ENCODE data around the gene GLRX2. TPM values are rescaled to one million over a fixed set of nuclear protein-coding genes. Genes with fewer than 3 reads are reported as not detected.

The GLRX2 gene
- total and polyA plus RNA-seq, 2 of the 8 experiments (the other 6 are each of a cell fraction or from before 2014, with no cell fraction given), result 4.8 to 13.5 TPM

DNA sequence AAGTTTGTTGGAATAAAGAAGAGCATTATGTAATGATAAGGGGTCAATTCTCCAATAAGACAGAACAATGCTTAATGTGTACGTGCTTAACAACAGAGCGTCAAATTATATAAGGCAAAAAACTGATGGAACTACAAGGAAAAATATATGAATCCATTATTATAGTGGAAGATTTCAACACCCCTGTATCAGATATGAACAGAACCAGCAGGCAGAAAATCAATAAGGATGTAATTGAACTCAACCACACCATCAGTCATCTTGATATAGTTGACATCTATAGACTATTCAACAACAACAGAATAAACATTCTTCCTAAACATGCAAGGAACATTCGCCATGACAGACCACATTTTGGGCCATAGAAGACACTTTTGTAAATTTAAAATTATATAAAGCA lies 13.0 kb upstream of the GLRX2 start:
- Histone ChIP-seq H4K5ac (ENCODE audit: insufficient read length, low read depth, low read length) (no peak overlapping the region), H3K4me3 (ENCODE audit: extremely low read depth in 1 of 4, insufficient read depth in 2 of 4, low read depth in 3 of 4, low read length in 4 of 4) (no peak overlapping the region), H4K8ac (ENCODE audit: extremely low read depth, insufficient read depth, low read length) (no peak overlapping the region), H3K4ac (replicated peaks; ENCODE audit: insufficient read length, low read depth, low read length) (no peak overlapping the region), H2BK5ac (ENCODE audit: low read depth, low read length) (no peak overlapping the region), H3K36me3 (ENCODE audit: control insufficient read depth in 2 of 4, insufficient read depth in 4 of 4, low read length in 3 of 4) (no peaks in the 10 kb centered on the region), H2BK12ac (ENCODE audit: low read depth, low read length) (no peak overlapping the region), H4K20me1 (replicated peaks in 1 of 2; ENCODE audit: control insufficient read depth in 1 of 2, insufficient read depth in 2 of 2, low read length in 2 of 2) (no peaks in the 10 kb centered on the region), H3K27me3 (replicated peaks in 1 of 4; ENCODE audit: control insufficient read depth in 3 of 4, extremely low read depth in 1 of 4, insufficient read depth in 3 of 4, low read length in 3 of 4) (no peaks in the 10 kb centered on the region), H2AK5ac (ENCODE audit: low read depth, low read length) (no peak overlapping the region), H3K23me2 (ENCODE audit: low read depth, low read length) (no peaks in the 10 kb centered on the region), H3K9ac (replicated peaks in 1 of 4; ENCODE audit: extremely low read depth in 1 of 4, low read depth in 3 of 4, low read length in 3 of 4) (no peak overlapping the region), H3K27ac (ENCODE audit: low read depth, low read length) (no peak overlapping the region), H3K9me3 (ENCODE audit: insufficient read depth in 2 of 2, low read depth in 1 of 2, low read length in 1 of 2) (no peaks in the 10 kb centered on the region; a peak in 1 of 4 replicates), H4K91ac (replicated peaks; ENCODE audit: insufficient read length, low read length) (no peak overlapping the region), H3K14ac (ENCODE audit: insufficient read length) (no peak overlapping the region), H3K18ac (ENCODE audit: extremely low read depth, low read length) (no peak overlapping the region), H3K79me1 (ENCODE audit: low read depth, low read length) (no peaks in the 10 kb centered on the region), H3K4me1 (replicated peaks in 1 of 4; ENCODE audit: control insufficient read depth in 3 of 4, insufficient read depth in 4 of 4, low read length in 3 of 4) (peaks cover 0 to 12% (median 3%) of the 10 kb centered on the region in 4 experiments; a peak in 6 of 7 replicates), H3K79me2 (ENCODE audit: control insufficient read depth in 1 of 2, insufficient read depth in 2 of 2, low read length in 2 of 2) (peaks cover 0 to 8% of the 10 kb centered on the region in 2 experiments; a peak in 3 of 4 replicates), H3K4me2 (ENCODE audit: insufficient read depth in 1 of 2, low read depth in 2 of 2, low read length in 2 of 2) (no peak overlapping the region), H3K23ac (ENCODE audit: insufficient read length) (no peak overlapping the region), H2BK20ac (ENCODE audit: low read length) (no peak overlapping the region), H3K56ac (replicated peaks; ENCODE audit: insufficient read length, low read depth, low read length) (no peak overlapping the region), H2BK15ac (ENCODE audit: low read length) (no peak overlapping the region), H2BK120ac (replicated peaks; ENCODE audit: low read depth, low read length) (no peak overlapping the region), H2AFZ (ENCODE audit: low read length) (no peak overlapping the region)
- no peak for FAIRE-seq
- ChIA-PET POLR2A (ENCODE audit: partially characterized antibody) (interaction anchor here (1.3 kb wide), 1 partner anchor 48 kb away, joined by 3 read pairs; no protein-coding TSS in a partner anchor), CTCF (ENCODE audit: partially characterized antibody) (interaction anchor here (1.3 to 2.1 kb wide), 2 partner anchors 10 to 14 kb away, joined by 4 to 6 read pairs; no protein-coding TSS in a partner anchor)
- WGBS, 2 experiments (ENCODE audit: extremely low coverage in 1 of 2, insufficient coverage in 1 of 2, insufficient read length in 1 of 2, insufficient replicate concordance in 2 of 2, low coverage in 1 of 2, low lambda C conversion rate in 2 of 2, missing lambda C conversion rate in 1 of 2), result 91% methylated on average over 3 of the region's 3 CpGs; no CpG with 5 or more reads in 1 of the 2 experiments
- DNase-seq (ENCODE audit: low read depth in 1 of 2, low spot score in 2 of 2), result no peak
- no peak for TF ChIP-seq GABPA (IDR thresholded peaks at IDR 0.05; ENCODE audit: borderline replicate concordance, insufficient read depth, low read length)
- TF ChIP-seq ASH2L (IDR thresholded peaks at IDR 0.05; ENCODE audit: low read length), result no peak
- no peak for TF ChIP-seq CTBP2 (IDR thresholded peaks at IDR 0.05; ENCODE audit: borderline replicate concordance, insufficient read depth, insufficient read length, low read length)
- TF ChIP-seq KDM5A (IDR thresholded peaks at IDR 0.05; ENCODE audit: low read length), result no peak
- TF ChIP-seq JUN (IDR thresholded peaks at IDR 0.05; ENCODE audit: low read depth, low read length), result no peak
